Measurements from ENCODE around the gene EEFSEC.

DNA sequence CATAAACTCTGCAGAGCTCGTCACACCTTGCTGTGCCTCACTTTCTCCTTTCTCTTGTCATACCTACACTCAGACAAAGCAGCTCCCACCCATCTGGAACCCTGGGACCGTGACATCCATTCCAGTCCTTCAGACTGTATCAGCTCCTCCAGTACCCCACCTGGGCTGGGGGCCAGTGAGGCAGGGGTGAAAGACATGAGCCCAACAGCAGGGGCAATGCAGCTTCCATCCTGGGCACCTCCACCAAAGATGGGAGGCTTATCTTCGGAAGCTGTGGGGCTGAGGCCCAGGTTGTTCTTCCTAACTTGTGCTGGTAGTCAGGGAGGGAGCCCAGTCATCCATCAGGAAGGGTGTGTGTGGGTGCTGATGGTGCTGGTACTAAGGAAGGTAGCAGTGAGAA is 109.2 kb downstream of the EEFSEC start:
- TF ChIP-seq, protein P1, sequence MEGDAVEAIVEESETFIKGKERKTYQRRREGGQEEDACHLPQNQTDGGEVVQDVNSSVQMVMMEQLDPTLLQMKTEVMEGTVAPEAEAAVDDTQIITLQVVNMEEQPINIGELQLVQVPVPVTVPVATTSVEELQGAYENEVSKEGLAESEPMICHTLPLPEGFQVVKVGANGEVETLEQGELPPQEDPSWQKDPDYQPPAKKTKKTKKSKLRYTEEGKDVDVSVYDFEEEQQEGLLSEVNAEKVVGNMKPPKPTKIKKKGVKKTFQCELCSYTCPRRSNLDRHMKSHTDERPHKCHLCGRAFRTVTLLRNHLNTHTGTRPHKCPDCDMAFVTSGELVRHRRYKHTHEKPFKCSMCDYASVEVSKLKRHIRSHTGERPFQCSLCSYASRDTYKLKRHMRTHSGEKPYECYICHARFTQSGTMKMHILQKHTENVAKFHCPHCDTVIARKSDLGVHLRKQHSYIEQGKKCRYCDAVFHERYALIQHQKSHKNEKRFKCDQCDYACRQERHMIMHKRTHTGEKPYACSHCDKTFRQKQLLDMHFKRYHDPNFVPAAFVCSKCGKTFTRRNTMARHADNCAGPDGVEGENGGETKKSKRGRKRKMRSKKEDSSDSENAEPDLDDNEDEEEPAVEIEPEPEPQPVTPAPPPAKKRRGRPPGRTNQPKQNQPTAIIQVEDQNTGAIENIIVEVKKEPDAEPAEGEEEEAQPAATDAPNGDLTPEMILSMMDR (IDR thresholded peaks at IDR 0.05) = no peak
- TF ChIP-seq EZH2 (IDR thresholded peaks at IDR 0.05) = no peak
- no peak for TF ChIP-seq EZH2phosphoT487 (IDR thresholded peaks at IDR 0.05)
